NCI-H2107 (cell line): Measurements from ENCODE around the gene DDX10.
A peak's percentile ranks its signal among the peaks of the same experiment; 100 is the strongest.
"Not testable (repeated sequence)": the region's sequence is repeated elsewhere in the genome, so short reads cannot be mapped to it uniquely, and the experiment has no call there.

Experiments used
- DNase-seq: peaks from one replicate; lab custom pipeline; 2025; lab: John Stamatoyannopoulos, UW

Gene DDX10

DNA sequence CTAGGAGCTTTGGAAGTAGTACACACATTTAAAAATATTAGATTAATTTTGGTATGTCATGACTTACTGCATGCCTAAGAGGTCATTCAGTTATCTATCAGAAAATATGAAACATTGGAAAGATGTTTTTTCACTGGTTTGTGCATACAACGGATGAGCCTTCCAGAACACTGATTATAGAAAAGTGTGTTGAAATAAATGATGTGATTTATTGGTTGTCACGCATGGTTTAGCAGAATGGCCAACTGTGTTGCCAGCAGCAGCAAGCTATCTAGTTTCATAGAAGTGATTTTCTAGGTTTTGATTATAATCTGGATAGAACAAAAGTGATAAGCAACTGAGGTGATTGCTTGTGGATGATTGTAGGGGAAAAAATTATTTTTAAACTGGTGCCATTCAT lies 53.6 kb downstream of the DDX10 start:
- no peak for DNase-seq

DNA sequence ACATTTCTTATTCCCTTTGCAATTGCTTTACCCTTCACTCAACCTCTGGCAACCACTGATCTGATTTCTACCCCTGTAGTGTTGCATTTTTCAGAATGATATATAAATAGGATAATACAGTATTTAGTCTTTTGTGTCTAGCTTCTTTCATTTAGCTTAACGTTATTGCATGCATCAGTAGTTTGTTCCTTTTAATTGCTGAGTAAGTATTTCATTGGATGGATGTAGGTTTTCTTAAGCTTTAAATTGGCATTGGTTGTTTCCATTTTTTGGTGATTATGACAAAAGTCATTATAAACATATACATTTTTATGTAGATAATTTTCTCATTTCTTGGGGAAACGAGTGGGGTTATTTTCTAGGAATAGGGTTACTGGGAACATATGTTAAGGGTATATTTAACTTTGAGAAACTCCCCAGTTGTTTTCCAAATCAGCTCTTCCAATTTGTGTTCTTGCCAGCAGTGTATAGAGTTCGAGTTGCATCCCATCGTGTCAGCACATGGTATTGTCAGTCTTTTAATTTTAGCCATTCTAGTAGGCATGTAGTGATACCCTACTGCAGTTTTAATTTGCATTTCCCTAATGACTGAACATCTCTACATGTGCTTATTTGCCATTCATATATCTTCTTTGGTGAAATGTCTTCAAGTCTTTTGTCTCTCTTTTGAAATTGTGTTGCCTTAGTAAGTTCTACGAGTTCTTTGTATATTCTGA lies 60.3 kb downstream of the DDX10 start:
- DNase-seq: no peak

DNA sequence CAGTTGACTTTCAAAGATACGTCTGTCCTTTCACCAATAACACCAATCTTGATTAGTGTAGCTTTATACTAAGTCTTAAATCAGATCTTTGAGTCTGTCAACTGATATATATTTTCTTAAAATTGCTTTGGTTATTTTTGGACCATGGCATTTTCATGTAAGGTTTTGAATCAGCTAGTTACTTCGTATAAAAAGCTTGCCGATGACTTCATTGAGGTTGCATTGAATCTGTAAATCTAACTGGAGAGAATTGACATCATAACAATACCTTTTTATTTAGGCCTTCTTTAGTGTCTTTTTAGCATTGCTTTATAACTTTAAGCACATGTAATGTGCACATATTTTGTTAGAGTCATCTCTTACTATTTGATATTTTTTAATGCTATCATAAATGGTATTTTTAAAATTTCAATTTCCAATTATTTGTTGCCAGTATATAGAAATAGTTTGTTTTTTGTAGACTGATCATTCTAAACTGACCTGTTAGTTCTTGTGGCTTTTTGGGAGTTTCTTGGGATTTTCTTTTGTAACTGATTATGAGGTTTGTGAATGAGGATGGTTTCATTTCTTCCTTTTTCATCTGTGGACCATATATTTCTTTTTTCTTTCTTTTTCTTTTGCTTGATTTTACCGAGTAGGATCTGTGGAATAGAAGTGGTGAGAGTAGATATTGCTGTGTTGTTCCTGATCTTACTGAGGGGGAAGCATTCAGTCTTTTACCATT lies 61.4 kb downstream of the DDX10 start:
- DNase-seq: no peak

DNA sequence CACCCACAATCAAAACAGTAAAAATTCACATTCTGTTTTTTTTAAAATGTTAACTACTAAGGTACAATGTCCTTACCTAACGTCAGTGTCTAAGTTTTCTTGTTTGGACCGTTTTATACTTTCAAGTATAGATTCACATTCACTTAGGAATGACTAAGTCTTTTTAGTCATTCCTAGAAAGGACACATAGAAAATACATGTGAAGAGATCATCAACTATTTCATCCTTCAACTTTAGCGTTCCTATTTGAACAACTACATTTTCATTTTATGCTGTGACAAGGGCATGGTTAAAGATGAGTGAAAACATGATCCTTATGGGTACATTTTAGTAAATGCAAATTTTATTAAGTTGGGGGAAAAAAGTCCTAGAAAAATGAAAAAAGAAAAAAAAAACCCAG lies 62.8 kb downstream of the DDX10 start:
- DNase-seq: no peak

- no peak for DNase-seq
These were observed 64.5 kb downstream of the DDX10 start for GRCh38 chr11:108729227-108729871.

- DNase-seq: peak; percentile 12
These were observed 67.5 kb downstream of the DDX10 start for GRCh38 chr11:108732395-108732794.

- no peak for DNase-seq
These were observed 68.7 kb downstream of the DDX10 start for GRCh38 chr11:108733479-108734116.

DNA sequence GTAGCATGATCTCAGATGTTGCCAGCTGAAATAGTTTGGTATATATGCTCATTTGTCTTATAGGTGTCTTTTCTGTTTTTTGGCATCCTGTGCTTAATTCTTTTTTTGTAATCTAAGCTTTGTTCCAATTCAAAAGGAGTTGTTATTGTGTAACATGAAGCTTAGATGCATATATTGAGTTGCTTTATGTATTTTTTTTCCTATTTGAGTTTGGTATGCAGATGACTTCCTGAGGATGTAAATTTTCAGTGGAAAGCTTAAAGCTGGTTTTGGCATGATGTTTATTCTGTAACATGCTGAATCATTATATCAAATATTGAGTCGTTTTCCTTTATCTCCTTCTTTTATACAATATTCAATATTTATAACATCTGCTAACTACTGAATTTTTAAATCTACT lies 69.4 kb downstream of the DDX10 start:
- DNase-seq: no peak

DNA sequence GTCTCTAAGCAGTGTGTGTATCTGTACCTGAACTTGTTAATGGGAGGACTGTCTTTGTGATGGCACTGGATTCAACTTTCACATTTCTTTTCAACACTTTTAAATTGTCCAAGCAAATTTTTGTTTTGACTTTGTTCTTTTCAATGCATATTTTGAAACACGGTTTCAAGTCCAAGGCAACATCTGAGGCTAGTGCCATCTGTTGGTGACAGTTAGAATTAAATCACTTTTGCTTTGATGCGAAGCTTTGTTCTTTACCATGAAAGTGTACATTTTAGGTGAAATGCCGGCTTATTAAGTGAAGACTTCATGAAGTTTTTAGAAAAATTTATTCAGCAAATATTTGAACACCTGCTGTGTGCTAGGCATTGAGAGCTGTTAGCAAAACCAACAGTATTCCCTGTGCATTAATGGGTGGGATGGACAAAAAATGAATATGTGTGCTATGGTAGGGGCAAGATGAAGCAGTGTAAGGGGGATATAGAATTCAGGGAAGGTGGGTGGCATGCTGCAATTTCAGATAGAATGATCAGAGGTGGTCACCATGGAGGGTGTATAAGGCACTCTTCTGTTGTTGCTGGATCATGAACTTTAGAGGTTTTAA lies 70.2 kb downstream of the DDX10 start:
- no peak for DNase-seq

DNA sequence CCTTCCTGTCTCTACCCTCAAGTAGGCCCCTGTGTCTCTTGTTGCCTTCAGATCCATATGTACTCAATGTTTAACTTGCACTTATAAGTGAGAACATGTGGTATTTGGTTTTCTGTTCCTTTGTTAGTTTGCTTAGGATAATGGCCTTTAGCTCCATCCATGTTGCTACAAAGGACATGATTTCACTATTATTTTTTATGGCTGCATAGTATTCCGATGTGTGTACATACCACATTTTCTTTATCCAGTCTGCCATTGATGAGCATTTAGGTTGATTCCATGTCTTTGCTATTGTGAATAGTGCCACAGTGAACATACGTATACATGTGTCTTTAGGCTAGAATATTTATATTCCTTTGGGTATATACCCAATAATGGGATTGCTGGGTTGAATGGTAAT lies 75.3 kb downstream of the DDX10 start:
- DNase-seq: not testable (repeated sequence)

DNA sequence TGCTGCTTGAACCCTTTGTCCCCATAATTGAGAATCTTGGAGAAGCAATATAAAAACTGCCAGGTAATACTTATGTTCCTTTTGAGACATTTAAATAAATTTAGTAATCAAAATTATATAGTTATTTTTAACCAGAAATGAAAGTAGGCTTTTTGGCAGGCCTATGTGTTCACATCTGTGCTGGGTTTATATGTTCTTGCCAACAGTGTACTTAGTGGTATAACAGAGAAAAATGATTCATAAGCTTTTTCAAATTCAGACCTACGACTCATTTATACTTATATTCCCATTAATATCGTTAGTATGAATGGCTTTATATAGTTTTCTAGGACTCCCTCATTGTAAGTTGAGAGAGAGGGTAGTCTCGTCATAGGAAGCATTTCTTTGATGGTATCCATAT lies 79.0 kb downstream of the DDX10 start:
- no peak for DNase-seq

GRCh38 chr11:108748968-108749367 lies 84.1 kb downstream of the DDX10 start:
- DNase-seq: no peak

- DNase-seq: no peak
These were observed 86.6 kb downstream of the DDX10 start for GRCh38 chr11:108751444-108751843.

- no peak for DNase-seq
These were observed 87.5 kb downstream of the DDX10 start for GRCh38 chr11:108752297-108752751.

DNA sequence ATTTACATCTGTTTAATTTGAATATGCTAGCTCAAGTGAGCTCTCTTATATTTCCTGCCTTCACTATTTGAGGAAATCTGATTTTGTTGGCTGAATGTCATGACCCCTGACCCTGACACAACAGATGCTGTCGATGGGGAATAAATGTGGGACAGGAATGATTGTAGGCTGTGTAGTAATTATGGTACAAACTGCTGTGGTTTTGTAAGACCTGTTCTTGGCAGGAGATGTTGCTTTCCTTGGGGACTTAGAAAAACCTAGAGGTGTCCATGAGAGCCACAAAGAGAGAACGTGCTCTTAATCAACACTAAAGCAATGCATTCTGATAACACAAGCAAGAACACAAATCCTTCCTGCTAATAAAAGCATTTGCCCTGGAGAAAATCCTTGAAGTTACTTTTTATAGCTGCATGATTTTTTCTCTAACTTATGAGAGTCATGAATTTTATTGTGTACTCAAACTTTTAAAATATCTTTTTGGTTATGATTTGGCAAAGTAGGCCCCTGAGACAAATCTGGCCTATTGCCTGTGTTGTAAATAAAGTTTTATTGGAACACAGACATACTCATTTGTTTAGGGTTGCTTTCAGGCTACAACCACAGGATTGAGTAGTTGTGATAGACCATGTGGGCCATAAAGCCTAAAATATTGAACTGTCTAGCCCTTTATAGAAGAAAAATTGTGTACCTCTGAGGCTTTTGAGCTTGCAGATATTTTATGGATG lies 90.2 kb downstream of the DDX10 start:
- DNase-seq: no peak

GRCh38 chr11:108757630-108758029 lies 92.8 kb downstream of the DDX10 start:
- DNase-seq: no peak

- DNase-seq: no peak
These were observed 93.6 kb downstream of the DDX10 start for GRCh38 chr11:108758458-108758857.

- DNase-seq: no peak
These were observed 101.8 kb downstream of the DDX10 start for GRCh38 chr11:108766596-108767173.

GRCh38 chr11:108768370-108768769 lies 103.5 kb downstream of the DDX10 start:
- DNase-seq: no peak

GRCh38 chr11:108768964-108769363 lies 104.1 kb downstream of the DDX10 start:
- no peak for DNase-seq
